Measurements from ENCODE around the gene FASTK. TPM values are rescaled to one million over a fixed set of nuclear protein-coding genes. Genes with fewer than 3 reads are reported as not detected.
A peak's percentile ranks its signal among the peaks of the same experiment; 100 is the strongest.

FASTK gene
- total and polyA plus RNA-seq, 5 donors from 2014 or later, result 39.5 to 92.4 (median 49.2) TPM

GRCh38 chr7:151091003-151091402, 10.4 kb upstream of the FASTK start:
- Histone ChIP-seq H3K27me3 (ENCODE audit: control insufficient read depth, insufficient read depth, low read length) (no peaks in the 10 kb centered on the region), H3K36me3 (ENCODE audit: control insufficient read depth, insufficient read depth, low read length) (no peaks in the 10 kb centered on the region), H3K4me1 (ENCODE audit: control insufficient read depth, insufficient read depth, low read length, poor library complexity, severe bottlenecking) (peaks cover 16% of the 10 kb centered on the region), H3K27ac (ENCODE audit: insufficient read depth, low read length, poor library complexity, severe bottlenecking) (no peak overlapping the region), H3K4me3 (ENCODE audit: low read depth, low read length) (no peak overlapping the region), H3K9me3 (ENCODE audit: control insufficient read depth in 2 of 2, low read length in 2 of 2) (no peaks in the 10 kb centered on the region)
- no peak for ATAC-seq (ENCODE audit: low read depth in 2 of 2)
- H3K4me3 Mint-ChIP-seq, result peak overlapping the region in 1 of 4 donors; percentile 71
- H3K4me1 Mint-ChIP-seq, result peaks cover 0 to 36% (median 5%) of the 10 kb centered on the region in 4 donors
- no peak overlapping the region for H3K27ac Mint-ChIP-seq
- DNase-seq, result no peak
- H3K9me3 Mint-ChIP-seq, result peaks cover 0 to 2% (median 0%) of the 10 kb centered on the region in 7 donors
- peaks cover 28% of the 10 kb centered on the region for H3K27me3 Mint-ChIP-seq
- no peaks in the 10 kb centered on the region for H3K36me3 Mint-ChIP-seq

GRCh38 chr7:151089893-151090730, 9.5 kb upstream of the FASTK start:
- H3K4me1 Mint-ChIP-seq, result peaks cover 0 to 42% (median 8%) of the 10 kb centered on the region in 4 donors
- H3K9me3 Mint-ChIP-seq, result peaks cover 0 to 2% (median 0%) of the 10 kb centered on the region in 7 donors
- ATAC-seq (ENCODE audit: low read depth in 2 of 2) (no peak), DNase-seq (no peak)
- no peaks in the 10 kb centered on the region for H3K36me3 Mint-ChIP-seq
- peaks cover 21% of the 10 kb centered on the region for H3K4me1 ChIP-seq (ENCODE audit: control insufficient read depth, insufficient read depth, low read length, poor library complexity, severe bottlenecking)
- no peaks in the 10 kb centered on the region for H3K36me3 ChIP-seq (ENCODE audit: control insufficient read depth, insufficient read depth, low read length)
- no peaks in the 10 kb centered on the region for H3K9me3 ChIP-seq (ENCODE audit: control insufficient read depth in 2 of 2, low read length in 2 of 2)
- peaks cover 36% of the 10 kb centered on the region for H3K27me3 Mint-ChIP-seq
- no peak overlapping the region for H3K4me3 ChIP-seq (ENCODE audit: low read depth, low read length)
- peaks cover 2% of the 10 kb centered on the region for H3K27me3 ChIP-seq (ENCODE audit: control insufficient read depth, insufficient read depth, low read length)
- no peak overlapping the region for H3K27ac Mint-ChIP-seq
- H3K4me3 Mint-ChIP-seq, result peak overlapping the region in 1 of 4 donors; percentile 79
- no peak overlapping the region for H3K27ac ChIP-seq (ENCODE audit: insufficient read depth, low read length, poor library complexity, severe bottlenecking)

- Mint-ChIP-seq H3K27me3 (peaks cover 41% of the 10 kb centered on the region), H3K4me3 (peak overlapping the region; percentile 61 to 88 (median 84)), H3K36me3 (no peaks in the 10 kb centered on the region), H3K9me3 (peaks cover 0 to 3% (median 0%) of the 10 kb centered on the region in 7 donors), H3K4me1 (peaks cover 4 to 47% (median 14%) of the 10 kb centered on the region in 4 donors), H3K27ac (peak overlapping the region in 1 of 3 donors; percentile 72)
- no peaks in the 10 kb centered on the region for H3K9me3 ChIP-seq (ENCODE audit: control insufficient read depth in 2 of 2, low read length in 2 of 2)
- peaks cover 10% of the 10 kb centered on the region for H3K27me3 ChIP-seq (ENCODE audit: control insufficient read depth, insufficient read depth, low read length)
- no peaks in the 10 kb centered on the region for H3K36me3 ChIP-seq (ENCODE audit: control insufficient read depth, insufficient read depth, low read length)
- DNase-seq (no peak), ATAC-seq (ENCODE audit: low read depth in 2 of 2) (peak in 1 of 2 donors; percentile 25)
- no peak overlapping the region for H3K27ac ChIP-seq (ENCODE audit: insufficient read depth, low read length, poor library complexity, severe bottlenecking)
- no peak overlapping the region for H3K4me3 ChIP-seq (ENCODE audit: low read depth, low read length)
- H3K4me1 ChIP-seq (ENCODE audit: control insufficient read depth, insufficient read depth, low read length, poor library complexity, severe bottlenecking), result peaks cover 21% of the 10 kb centered on the region
Measured at GRCh38 chr7:151088856-151089699, 8.5 kb upstream of the FASTK start.

- Mint-ChIP-seq H3K36me3 (no peaks in the 10 kb centered on the region), H3K4me1 (peaks cover 4 to 53% (median 17%) of the 10 kb centered on the region in 4 donors), H3K27me3 (peaks cover 36% of the 10 kb centered on the region), H3K9me3 (peaks cover 0 to 3% (median 0%) of the 10 kb centered on the region in 7 donors), H3K27ac (peak overlapping the region in 1 of 3 donors; percentile 71), H3K4me3 (peak overlapping the region; percentile 43 to 75 (median 59))
- ATAC-seq (ENCODE audit: low read depth in 2 of 2) (no peak), DNase-seq (no peak)
- H3K4me3 ChIP-seq (ENCODE audit: low read depth, low read length), result peak overlapping the region; percentile 7
- no peaks in the 10 kb centered on the region for H3K9me3 ChIP-seq (ENCODE audit: control insufficient read depth in 2 of 2, low read length in 2 of 2)
- peaks cover 10% of the 10 kb centered on the region for H3K27me3 ChIP-seq (ENCODE audit: control insufficient read depth, insufficient read depth, low read length)
- no peak overlapping the region for H3K27ac ChIP-seq (ENCODE audit: insufficient read depth, low read length, poor library complexity, severe bottlenecking)
- H3K36me3 ChIP-seq (ENCODE audit: control insufficient read depth, insufficient read depth, low read length), result no peaks in the 10 kb centered on the region
- peaks cover 28% of the 10 kb centered on the region for H3K4me1 ChIP-seq (ENCODE audit: control insufficient read depth, insufficient read depth, low read length, poor library complexity, severe bottlenecking)
Measured at GRCh38 chr7:151088019-151088855, 7.6 kb upstream of the FASTK start.

- H3K27me3 Mint-ChIP-seq, result peaks cover 32% of the 10 kb centered on the region
- ATAC-seq (ENCODE audit: low read depth in 2 of 2), result no peak
Measured at GRCh38 chr7:151087245-151088018, 6.8 kb upstream of the FASTK start.

GRCh38 chr7:151086802-151087244, 6.2 kb upstream of the FASTK start:
- Mint-ChIP-seq H3K36me3 (no peaks in the 10 kb centered on the region), H3K9me3 (peaks cover 0 to 3% (median 0%) of the 10 kb centered on the region in 7 donors), H3K27me3 (peaks cover 32% of the 10 kb centered on the region), H3K4me1 (peaks cover 4 to 64% (median 22%) of the 10 kb centered on the region in 4 donors), H3K27ac (peak overlapping the region in 2 of 3 donors; percentile 85 to 91), H3K4me3 (peak overlapping the region; percentile 80 to 92 (median 89))
- Histone ChIP-seq H3K36me3 (ENCODE audit: control insufficient read depth, insufficient read depth, low read length) (no peaks in the 10 kb centered on the region), H3K27me3 (ENCODE audit: control insufficient read depth, insufficient read depth, low read length) (peaks cover 10% of the 10 kb centered on the region), H3K9me3 (ENCODE audit: control insufficient read depth in 2 of 2, low read length in 2 of 2) (no peaks in the 10 kb centered on the region), H3K4me3 (ENCODE audit: low read depth, low read length) (peak overlapping the region; percentile 19), H3K27ac (ENCODE audit: insufficient read depth, low read length, poor library complexity, severe bottlenecking) (no peak overlapping the region), H3K4me1 (ENCODE audit: control insufficient read depth, insufficient read depth, low read length, poor library complexity, severe bottlenecking) (peaks cover 41% of the 10 kb centered on the region)
- peak in 2 of 3 donors; percentile 26 to 50 for DNase-seq
- ATAC-seq (ENCODE audit: low read depth in 2 of 2), result no peak

More at GRCh38 chr7:151087245-151088018, 6.8 kb upstream of the FASTK start:
- H3K36me3 ChIP-seq (ENCODE audit: control insufficient read depth, insufficient read depth, low read length), result no peaks in the 10 kb centered on the region
- H3K4me3 Mint-ChIP-seq, result peak overlapping the region; percentile 80 to 92 (median 89)
- H3K4me1 Mint-ChIP-seq, result peaks cover 4 to 60% (median 21%) of the 10 kb centered on the region in 4 donors
- H3K9me3 ChIP-seq (ENCODE audit: control insufficient read depth in 2 of 2, low read length in 2 of 2), result no peaks in the 10 kb centered on the region
- H3K36me3 Mint-ChIP-seq, result no peaks in the 10 kb centered on the region
- peak in 1 of 3 donors; percentile 44 for DNase-seq
- peak overlapping the region; percentile 23 for H3K27ac ChIP-seq (ENCODE audit: insufficient read depth, low read length, poor library complexity, severe bottlenecking)
- H3K4me3 ChIP-seq (ENCODE audit: low read depth, low read length), result peak overlapping the region; percentile 19
- H3K4me1 ChIP-seq (ENCODE audit: control insufficient read depth, insufficient read depth, low read length, poor library complexity, severe bottlenecking), result peaks cover 35% of the 10 kb centered on the region
- H3K27ac Mint-ChIP-seq, result peak overlapping the region in 2 of 3 donors; percentile 85 to 91
- peaks cover 10% of the 10 kb centered on the region for H3K27me3 ChIP-seq (ENCODE audit: control insufficient read depth, insufficient read depth, low read length)
- peaks cover 0 to 3% (median 0%) of the 10 kb centered on the region in 7 donors for H3K9me3 Mint-ChIP-seq
